ENCODE results near the gene GIT2.

Gene GIT2

GRCh38 chr12:109972821-109973220 lies 23.3 kb downstream of the GIT2 start:
- no peak for DNase-seq

DNA sequence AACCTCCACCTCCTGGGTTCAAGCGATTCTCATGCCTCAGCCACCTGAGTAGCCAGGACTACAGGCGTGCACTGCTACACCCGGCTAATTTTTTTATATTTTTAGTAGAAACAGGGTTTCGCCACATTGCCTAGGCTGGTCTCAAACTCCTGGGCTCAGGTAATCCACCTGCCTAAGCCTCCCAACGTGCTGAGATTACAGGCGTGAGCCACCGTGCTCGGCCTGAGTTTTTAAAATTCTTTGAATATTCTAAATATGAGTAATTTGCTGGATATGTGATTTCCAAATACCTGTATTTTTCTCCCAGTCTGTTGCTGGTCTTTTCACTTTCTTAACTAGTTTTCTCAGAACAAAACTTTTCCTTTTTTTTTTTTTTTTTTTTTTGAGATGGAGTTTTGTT lies 27.4 kb downstream of the GIT2 start:
- DNase-seq: no peak

- peak; percentile 54 for DNase-seq
These were observed 28.1 kb downstream of the GIT2 start for GRCh38 chr12:109968032-109968420.

GRCh38 chr12:109967383-109968031 lies 28.7 kb downstream of the GIT2 start:
- DNase-seq: peak; percentile 34

- DNase-seq: no peak
These were observed 29.6 kb downstream of the GIT2 start for GRCh38 chr12:109966546-109966945.

DNA sequence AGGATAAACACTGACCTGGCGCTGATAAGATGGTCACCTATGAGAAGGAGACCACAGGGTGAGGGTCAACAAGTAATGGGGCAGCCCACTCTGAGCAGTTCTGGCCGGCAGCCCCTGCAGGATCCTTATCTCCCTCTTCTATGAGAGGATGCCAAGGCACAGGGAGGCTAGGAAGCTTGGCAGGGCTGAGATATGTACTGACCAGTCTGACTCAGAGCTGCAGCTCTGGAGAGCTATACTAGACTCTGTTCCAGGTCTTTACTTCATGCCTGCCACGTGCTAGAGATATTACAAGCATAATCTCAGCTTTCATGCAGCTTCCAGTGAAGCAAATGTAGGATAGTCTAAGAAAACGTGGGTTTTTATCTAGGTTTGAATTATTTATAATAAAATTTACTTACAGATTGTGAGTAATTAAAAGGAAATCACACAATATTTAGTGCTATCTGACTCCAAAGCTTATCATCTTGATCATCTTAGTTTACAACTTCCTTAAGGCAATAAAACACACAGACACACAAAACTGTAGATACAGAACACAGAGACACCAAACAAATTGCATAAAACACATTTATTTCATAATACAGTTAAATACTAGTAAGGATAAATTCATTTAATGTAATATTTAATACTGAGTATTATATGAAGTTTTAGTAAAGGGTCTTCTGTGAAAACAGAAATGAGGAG lies 32.3 kb downstream of the GIT2 start:
- no peak for DNase-seq

DNA sequence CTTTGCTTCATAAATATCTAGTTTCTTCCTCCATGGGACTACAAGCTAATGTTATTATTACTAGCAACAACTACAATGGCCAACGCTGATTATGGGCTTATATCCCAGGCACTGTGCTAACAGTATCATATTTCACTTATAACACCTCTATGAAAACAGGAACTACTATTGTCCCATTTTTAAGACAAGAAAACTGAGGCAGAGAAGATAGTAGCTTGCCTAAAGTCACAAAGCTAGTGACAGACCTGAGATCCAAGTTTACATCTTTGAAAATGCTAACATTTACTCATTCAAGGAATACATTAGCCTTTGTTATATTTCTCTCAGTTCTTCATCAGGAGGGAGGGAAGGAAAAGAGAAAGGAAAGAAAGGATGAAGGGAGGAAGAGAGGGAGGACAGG lies 32.8 kb downstream of the GIT2 start:
- no peak for DNase-seq

DNA sequence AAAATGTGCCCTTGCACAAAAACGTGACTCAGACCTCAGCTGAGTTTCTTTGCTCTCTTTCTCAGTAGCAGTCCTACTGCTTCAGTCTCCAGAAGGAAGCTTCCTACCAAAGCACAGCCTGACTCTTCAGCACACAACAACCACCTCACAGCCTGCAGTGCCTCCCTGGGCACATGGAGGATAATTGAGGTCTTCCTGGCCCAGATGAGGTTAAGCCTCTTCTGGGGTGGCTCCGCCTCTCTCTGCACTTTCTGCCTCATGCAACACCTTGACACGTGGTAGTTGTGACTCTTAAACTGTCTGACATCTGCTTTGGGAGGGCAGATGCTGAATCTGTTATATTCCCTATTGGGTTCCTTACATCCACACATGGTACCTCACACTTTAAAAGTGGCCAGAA lies 33.8 kb downstream of the GIT2 start:
- no peak for DNase-seq

- no peak for DNase-seq
These were observed 34.6 kb downstream of the GIT2 start for GRCh38 chr12:109961612-109962011.

GRCh38 chr12:109961201-109961600 lies 35.0 kb downstream of the GIT2 start:
- no peak for DNase-seq

DNA sequence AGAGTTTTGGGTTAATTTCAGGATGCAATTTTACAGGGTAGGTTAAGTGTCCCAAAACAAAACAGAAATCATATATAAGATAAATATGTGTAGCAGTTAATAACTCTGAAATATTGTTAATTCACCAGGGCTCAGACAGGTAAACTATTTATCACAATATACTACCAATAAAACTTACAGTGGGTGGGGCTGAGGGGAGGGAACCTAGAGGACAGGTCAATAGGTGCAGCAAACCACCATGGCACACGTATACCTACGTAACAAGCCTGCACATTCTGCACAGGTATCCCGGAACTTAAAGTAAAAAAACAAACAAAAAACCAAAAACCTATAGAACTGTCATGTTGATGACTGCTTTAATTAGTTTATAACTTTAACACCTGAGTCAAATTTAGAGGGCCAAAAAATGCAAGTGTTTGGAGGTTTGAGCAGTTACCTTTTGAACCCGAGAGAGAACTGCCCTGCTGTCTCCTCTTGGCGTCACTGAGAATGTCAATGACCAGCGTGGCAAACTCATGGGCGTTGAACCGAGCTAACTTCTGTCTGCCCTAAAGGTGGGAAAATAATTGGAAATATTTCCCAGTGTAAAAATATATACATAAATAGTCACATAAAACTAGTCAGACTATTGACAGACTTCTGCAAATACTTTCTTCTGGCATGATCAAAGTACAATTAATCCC lies 36.6 kb downstream of the GIT2 start:
- DNase-seq: no peak

DNA sequence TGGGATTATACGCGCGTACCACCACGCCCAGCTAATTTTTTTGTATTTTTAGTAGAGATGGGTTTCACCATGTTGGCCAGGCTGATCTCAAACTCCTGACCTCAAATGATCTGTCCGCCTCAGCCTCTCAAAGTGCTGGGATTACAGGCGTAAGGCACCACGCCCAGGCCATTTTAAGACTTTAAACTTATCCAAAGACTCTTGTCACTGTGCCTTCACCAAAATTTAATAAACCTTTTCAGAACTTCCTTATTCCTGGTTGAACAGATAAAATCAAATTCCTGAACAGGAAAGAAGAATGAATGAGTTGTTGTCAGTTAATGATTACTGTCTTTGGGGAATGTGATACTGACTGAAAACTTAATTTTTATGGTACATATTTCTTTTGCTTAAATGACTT lies 37.8 kb downstream of the GIT2 start:
- DNase-seq: no peak

DNA sequence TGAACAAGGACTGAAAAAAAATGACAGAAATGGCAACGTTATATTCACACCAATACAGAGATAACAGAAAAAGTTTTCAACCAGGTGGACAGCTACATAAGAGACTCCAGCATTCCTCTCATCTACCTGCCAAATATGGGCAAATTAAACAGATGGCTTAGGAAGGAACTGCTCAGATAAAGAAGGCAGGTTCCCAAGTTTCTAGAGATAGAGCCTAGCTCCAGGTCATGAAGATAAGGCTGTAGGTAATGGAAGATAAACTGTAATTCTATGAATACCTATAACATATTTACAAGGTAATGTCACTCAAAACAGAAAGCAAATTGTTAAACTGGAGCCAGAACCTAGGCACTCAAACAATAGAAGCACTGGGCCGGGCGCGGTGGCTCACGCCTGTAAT lies 42.5 kb downstream of the GIT2 start:
- no peak for DNase-seq

GRCh38 chr12:109952873-109953272 lies 43.3 kb downstream of the GIT2 start:
- DNase-seq: no peak

DNA sequence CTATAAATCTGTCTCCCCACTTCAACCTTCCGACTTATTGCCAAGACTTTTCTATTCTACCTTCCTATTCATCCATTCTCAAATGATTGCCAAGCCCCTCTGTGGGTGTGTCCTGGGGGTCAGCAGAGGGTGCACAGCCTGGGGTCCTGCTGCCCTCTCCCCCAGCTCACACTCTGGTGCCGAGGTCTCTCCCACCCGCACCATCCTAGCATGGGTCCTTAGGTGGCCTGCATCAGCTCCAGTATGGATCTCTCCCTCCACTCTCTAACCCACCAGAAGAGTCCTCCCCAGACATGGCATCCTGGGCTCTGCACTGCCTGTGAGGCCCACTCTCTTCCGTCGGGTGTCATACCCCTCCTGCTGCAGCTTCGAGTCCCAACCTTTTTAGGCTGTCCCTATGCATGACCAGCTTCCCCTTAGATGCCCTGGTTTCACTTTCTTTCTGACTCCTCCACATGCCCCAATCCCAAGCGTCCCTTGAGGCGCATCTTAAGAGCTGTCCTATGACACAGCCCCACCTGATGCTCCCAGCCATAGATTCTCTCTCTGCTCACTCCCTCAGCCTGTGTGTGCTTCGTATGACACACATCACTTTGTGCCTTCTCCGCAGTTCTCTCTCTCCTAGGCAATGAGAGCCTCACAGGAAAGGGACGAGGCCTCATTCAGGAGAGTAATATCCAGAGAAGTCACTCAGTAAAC lies 43.9 kb downstream of the GIT2 start:
- DNase-seq: peak; percentile 23

DNA sequence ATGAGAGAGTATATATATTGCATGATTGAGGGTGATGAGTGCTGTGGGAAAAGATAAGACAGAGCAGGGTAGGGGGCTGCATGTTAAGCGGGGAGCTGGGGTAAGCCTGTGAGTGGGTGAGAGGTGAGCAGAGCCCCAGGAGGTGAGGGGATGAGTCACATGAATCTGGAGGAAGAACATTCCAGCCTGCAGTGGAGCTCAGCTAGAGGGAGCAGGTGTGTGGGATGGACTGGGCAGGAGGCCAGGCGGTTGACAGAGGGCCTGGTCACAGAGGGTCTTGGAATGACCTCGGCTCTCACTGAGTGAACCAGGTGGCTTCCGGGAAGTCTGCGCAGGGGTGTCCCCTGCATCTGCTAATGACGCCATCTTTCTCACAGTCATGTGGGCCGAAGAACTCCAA lies 44.4 kb downstream of the GIT2 start:
- DNase-seq: no peak

- no peak for DNase-seq
These were observed 45.0 kb downstream of the GIT2 start for GRCh38 chr12:109951136-109951535.

DNA sequence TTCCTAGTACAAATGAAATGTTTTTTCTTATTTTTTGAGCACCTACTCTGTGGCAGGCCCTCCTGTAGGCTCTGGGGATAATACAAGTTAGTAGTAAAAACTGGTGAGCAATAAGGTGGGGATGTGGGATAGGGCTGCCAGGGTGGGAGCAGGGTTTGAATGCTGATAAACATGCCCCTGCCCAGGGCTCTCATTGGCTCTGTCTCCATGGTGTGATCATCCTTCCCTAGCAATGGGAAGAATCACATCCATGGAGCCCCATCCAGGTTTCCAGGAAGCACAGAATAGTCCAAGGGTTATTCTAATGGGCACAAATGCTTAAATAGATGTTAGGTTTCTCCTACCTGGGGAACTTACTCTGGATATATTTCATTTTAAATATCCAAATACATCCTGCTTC lies 45.5 kb downstream of the GIT2 start:
- no peak for DNase-seq

DNA sequence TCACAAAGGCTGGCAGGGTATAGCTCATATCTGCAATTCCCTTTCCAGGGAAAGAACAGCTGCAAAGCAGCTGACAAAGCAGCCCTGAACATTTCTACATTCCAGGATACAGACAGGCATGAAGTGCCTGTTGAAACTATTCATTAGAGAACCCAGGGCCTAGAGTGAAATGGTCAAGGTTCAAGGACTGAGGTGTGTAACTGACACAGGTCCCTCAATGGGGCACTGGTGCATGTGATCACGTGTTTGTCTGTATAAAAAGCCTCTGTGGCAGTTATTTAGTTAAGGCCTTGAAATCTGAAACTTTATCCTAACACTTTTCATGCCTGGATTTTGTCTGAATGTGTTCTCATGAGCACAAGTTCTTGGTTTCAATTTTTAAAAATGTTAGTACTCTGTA lies 47.1 kb downstream of the GIT2 start:
- no peak for DNase-seq

DNA sequence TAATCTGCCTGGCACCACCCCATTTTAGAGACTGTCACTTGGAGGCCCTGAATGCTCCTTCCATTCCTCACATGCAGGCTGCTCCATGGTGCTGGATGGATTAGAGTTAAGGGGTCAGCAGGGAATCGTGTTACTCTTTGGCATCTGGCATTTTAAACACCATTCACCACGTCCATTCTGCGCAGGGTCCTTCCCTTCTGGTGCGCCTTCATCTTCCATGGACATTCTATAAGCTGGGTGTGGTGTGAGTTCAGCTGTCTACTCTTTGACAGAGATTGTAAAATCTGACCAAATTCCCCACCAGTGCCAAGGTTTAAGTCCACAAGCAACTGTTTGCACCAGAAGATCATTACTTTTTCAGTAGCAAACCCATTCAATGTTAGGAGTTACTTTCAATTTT lies 47.8 kb downstream of the GIT2 start:
- no peak for DNase-seq

DNA sequence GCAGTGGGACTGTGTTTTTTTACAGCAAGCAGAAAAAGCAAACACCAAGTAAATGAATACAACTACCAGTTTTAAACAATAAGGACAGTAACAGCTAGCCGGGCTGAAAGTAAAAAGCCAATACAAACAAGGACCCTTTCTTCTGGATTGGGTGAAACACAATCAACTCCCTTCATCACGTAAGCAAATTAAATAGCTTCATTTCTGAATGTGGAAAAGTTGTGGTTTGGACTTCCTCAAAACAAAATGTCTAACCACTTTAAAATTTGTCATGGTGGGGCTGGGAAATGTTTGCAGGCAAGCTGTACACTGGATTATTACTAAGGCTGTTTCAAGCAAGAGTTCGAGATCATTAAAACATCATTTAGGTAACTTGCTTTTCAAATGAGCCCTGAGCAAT lies 48.6 kb downstream of the GIT2 start:
- no peak for DNase-seq

DNA sequence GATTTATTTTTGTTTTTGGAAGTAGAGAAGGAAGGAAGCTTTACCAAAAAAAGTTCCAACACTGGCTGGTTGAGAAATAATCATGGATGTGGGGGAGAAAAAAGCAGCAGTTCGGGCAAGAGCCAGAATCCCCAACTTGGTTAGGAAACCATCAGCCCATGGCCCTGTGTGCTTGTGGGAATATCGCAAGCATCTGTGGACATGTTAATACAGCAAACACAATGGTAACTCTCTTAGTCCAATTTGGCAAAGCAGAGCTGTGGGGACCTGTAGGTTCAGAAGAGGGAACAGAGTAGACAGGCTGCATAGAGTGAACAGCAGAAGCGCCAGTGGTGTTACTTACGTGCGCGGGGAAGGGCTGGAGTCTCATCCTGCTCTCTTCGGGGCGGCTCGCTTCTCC lies 49.3 kb downstream of the GIT2 start:
- no peak for DNase-seq

GRCh38 chr12:109946505-109946904 lies 49.7 kb downstream of the GIT2 start:
- DNase-seq: no peak
